WTC11 (cell line): ENCODE data around the gene CLCA2. TPM values are rescaled to one million over a fixed set of nuclear protein-coding genes. Genes with fewer than 3 reads are reported as not detected.
A peak's percentile ranks its signal among the peaks of the same experiment; 100 is the strongest.

Experiments used
- MXD4 ChIP-seq: fragments of 250-450 bp; sonication (Bioruptor Pico); IDR thresholded peaks from 2 replicates; pipeline ENCODE4 v1.8.0; 2021; ENCODE audit warnings: mild to moderate bottlenecking, moderate library complexity, borderline replicate concordance
- NFATC4 ChIP-seq: fragments of 250-450 bp; sonication (Bioruptor Pico); IDR thresholded peaks from 2 replicates; pipeline ENCODE4 v1.9.0; 2021; ENCODE audit warnings: mild to moderate bottlenecking
- NR2C2 ChIP-seq: sonication (generic); formaldehyde crosslinking; IDR thresholded peaks from 2 replicates; pipeline ENCODE4 v1.8.0; 2022; ENCODE audit warnings: mild to moderate bottlenecking, missing genetic modification reagents
- OVOL2 ChIP-seq: fragments of 250-450 bp; sonication (Bioruptor Pico); IDR thresholded peaks from 2 replicates; pipeline ENCODE4 v1.9.0; 2021; ENCODE audit warnings: mild to moderate bottlenecking, borderline replicate concordance
- PRRX2 ChIP-seq: fragments of 250-450 bp; sonication (Bioruptor Pico); IDR thresholded peaks from 2 replicates; pipeline ENCODE4 v1.8.0; 2021; ENCODE audit warnings: mild to moderate bottlenecking
- ZBTB21 ChIP-seq: sonication (generic); formaldehyde crosslinking; IDR thresholded peaks from 2 replicates; pipeline ENCODE4 v1.8.1; 2023; ENCODE audit warnings: mild to moderate bottlenecking, missing genetic modification reagents, borderline replicate concordance
- ZNF317 ChIP-seq: sonication (generic); formaldehyde crosslinking; IDR thresholded peaks from 2 replicates; pipeline ENCODE4 v1.8.1; 2023; ENCODE audit warnings: low read depth, mild to moderate bottlenecking, moderate library complexity, missing genetic modification reagents, borderline replicate concordance
- ZNF396 ChIP-seq: fragments of 250-450 bp; sonication (Bioruptor Pico); IDR thresholded peaks from 2 replicates; pipeline ENCODE4 v1.8.0; 2021; ENCODE audit warnings: mild to moderate bottlenecking, moderate library complexity, borderline replicate concordance
- ZNF423 ChIP-seq: fragments of 250-450 bp; sonication (Bioruptor Pico); IDR thresholded peaks from 2 replicates; pipeline ENCODE4 v2.1.2; 2022; ENCODE audit warnings: mild to moderate bottlenecking, moderate library complexity
- total RNA-seq: library from RNA; stranded (reverse); gene quantifications from 3 replicates; pipeline ENCODE4 v1.2.3, GENCODE V29; 2021
- TF ChIP-seq, protein P1 (sequence below): sonication (generic); formaldehyde crosslinking; IDR thresholded peaks from 2 replicates; pipeline ENCODE4 v1.8.0; 2022; ENCODE audit warnings: mild to moderate bottlenecking, missing genetic modification reagents
- TF ChIP-seq, protein P2 (sequence below): sonication (generic); formaldehyde crosslinking; conservative IDR thresholded peaks from 2 replicates; pipeline ENCODE4 v1.8.1; 2022; ENCODE audit warnings: mild to moderate bottlenecking, missing genetic modification reagents
- TF ChIP-seq, protein P3 (sequence below): fragments of 250-450 bp; sonication (Bioruptor Pico); IDR thresholded peaks from 2 replicates; pipeline ENCODE4 v1.9.0; 2021; ENCODE audit warnings: moderate library complexity, mild to moderate bottlenecking, inconsistent platforms, borderline replicate concordance
- TF ChIP-seq, protein P4 (sequence below): sonication (generic); formaldehyde crosslinking; IDR thresholded peaks from 2 replicates; pipeline ENCODE4 v1.8.1; 2022; ENCODE audit warnings: mild to moderate bottlenecking, missing genetic modification reagents, moderate library complexity, borderline replicate concordance
- TF ChIP-seq, protein P5 (sequence below): sonication (generic); formaldehyde crosslinking; conservative IDR thresholded peaks from 2 replicates; pipeline ENCODE4 v1.8.1; 2023; ENCODE audit warnings: mild to moderate bottlenecking, low read depth, missing genetic modification reagents, moderate library complexity
- TF ChIP-seq, protein P6 (sequence below): sonication (generic); formaldehyde crosslinking; IDR thresholded peaks from 2 replicates; pipeline ENCODE4 v1.8.0; 2023; ENCODE audit warnings: mild to moderate bottlenecking, missing genetic modification reagents
- TF ChIP-seq, protein P7 (sequence below): sonication (generic); formaldehyde crosslinking; IDR thresholded peaks from 2 replicates; pipeline ENCODE4 v1.8.0; 2022; ENCODE audit warnings: mild to moderate bottlenecking, missing genetic modification reagents
- TF ChIP-seq, protein P8 (sequence below): sonication (generic); formaldehyde crosslinking; IDR thresholded peaks from 2 replicates; pipeline ENCODE4 v1.8.1; 2023; ENCODE audit warnings: mild to moderate bottlenecking, missing genetic modification reagents
- TF ChIP-seq, protein P9 (sequence below): fragments of 250-450 bp; sonication (Bioruptor Pico); IDR thresholded peaks from 2 replicates; pipeline ENCODE4 v1.9.0; 2021; ENCODE audit warnings: mild to moderate bottlenecking
- TF ChIP-seq, protein P10 (sequence below): fragments of 200-600 bp; IDR thresholded peaks from 2 replicates; pipeline ENCODE4 v1.8.0; 2022; ENCODE audit warnings: antibody characterized with exemption
- TF ChIP-seq, protein P11 (sequence below): sonication (generic); formaldehyde crosslinking; IDR thresholded peaks from 2 replicates; pipeline ENCODE4 v1.8.1; 2023; ENCODE audit warnings: mild to moderate bottlenecking, missing genetic modification reagents

The CLCA2 gene
- total RNA-seq, 1 experiment from 2014 or later, result 0.07 TPM

DNA sequence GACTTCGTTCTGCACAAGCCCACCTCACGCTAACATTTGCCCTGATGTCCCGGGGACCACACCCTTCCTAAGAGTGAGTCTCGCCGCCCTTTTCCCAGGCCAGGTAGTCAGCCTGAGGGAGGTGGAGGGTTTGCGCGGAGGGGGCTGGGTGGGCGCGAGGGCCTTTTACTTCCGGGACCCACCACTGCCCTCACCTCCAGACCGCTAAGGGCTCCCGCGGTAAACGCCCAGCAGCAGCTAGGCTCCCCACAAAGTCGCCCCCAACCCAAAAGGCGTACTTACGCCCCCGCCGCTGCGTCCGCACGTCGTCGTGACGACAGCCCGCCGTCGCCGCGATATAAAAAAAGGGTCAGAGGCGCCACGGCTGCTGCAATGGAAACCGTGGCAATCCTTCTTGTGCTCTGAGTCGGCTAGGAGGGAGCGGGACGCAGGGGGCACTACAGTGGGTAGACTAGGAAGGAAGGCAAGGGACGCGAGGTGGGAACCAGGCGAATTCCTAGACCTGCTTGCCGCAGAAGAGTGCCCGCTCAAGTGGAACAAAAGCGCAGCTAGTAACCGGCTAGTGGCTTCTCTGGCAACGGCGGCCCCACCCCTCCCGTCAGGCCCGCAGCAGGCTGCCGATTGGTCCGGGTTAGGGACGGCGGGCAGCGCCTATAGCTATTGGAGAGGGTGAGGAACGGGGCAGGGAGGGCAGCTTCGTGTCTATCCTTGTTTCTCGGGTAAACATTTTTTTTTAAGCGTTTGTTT is 28.0 kb upstream of the CLCA2 start, which contains the start of gene ODF2L (continued):
- TF ChIP-seq, protein P1, sequence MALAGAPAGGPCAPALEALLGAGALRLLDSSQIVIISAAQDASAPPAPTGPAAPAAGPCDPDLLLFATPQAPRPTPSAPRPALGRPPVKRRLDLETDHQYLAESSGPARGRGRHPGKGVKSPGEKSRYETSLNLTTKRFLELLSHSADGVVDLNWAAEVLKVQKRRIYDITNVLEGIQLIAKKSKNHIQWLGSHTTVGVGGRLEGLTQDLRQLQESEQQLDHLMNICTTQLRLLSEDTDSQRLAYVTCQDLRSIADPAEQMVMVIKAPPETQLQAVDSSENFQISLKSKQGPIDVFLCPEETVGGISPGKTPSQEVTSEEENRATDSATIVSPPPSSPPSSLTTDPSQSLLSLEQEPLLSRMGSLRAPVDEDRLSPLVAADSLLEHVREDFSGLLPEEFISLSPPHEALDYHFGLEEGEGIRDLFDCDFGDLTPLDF, result no peak
- TF ChIP-seq, protein P2, sequence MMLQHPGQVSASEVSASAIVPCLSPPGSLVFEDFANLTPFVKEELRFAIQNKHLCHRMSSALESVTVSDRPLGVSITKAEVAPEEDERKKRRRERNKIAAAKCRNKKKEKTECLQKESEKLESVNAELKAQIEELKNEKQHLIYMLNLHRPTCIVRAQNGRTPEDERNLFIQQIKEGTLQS (CRISPR knock-in tag), result no peak
- TF ChIP-seq OVOL2 (CRISPR knock-in tag) (no peak), NR2C2 (no peak), PRRX2 (no peak), ZNF396 (CRISPR knock-in tag) (no peak), ZBTB21 (peak; percentile 78; the same call in 1 of the 2 replicates), ZNF423 (CRISPR knock-in tag) (no peak), NFATC4 (CRISPR knock-in tag) (no peak), ZNF317 (CRISPR knock-in tag) (no peak), MXD4 (no peak)
- TF ChIP-seq, protein P3, sequence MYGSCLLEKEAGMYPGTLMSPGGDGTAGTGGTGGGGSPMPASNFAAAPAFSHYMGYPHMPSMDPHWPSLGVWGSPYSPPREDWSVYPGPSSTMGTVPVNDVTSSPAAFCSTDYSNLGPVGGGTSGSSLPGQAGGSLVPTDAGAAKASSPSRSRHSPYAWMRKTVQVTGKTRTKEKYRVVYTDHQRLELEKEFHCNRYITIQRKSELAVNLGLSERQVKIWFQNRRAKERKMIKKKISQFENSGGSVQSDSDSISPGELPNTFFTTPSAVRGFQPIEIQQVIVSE (CRISPR knock-in tag), result no peak
- TF ChIP-seq, protein P4, sequence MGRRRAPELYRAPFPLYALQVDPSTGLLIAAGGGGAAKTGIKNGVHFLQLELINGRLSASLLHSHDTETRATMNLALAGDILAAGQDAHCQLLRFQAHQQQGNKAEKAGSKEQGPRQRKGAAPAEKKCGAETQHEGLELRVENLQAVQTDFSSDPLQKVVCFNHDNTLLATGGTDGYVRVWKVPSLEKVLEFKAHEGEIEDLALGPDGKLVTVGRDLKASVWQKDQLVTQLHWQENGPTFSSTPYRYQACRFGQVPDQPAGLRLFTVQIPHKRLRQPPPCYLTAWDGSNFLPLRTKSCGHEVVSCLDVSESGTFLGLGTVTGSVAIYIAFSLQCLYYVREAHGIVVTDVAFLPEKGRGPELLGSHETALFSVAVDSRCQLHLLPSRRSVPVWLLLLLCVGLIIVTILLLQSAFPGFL (CRISPR knock-in tag), result no peak
- TF ChIP-seq, protein P5, sequence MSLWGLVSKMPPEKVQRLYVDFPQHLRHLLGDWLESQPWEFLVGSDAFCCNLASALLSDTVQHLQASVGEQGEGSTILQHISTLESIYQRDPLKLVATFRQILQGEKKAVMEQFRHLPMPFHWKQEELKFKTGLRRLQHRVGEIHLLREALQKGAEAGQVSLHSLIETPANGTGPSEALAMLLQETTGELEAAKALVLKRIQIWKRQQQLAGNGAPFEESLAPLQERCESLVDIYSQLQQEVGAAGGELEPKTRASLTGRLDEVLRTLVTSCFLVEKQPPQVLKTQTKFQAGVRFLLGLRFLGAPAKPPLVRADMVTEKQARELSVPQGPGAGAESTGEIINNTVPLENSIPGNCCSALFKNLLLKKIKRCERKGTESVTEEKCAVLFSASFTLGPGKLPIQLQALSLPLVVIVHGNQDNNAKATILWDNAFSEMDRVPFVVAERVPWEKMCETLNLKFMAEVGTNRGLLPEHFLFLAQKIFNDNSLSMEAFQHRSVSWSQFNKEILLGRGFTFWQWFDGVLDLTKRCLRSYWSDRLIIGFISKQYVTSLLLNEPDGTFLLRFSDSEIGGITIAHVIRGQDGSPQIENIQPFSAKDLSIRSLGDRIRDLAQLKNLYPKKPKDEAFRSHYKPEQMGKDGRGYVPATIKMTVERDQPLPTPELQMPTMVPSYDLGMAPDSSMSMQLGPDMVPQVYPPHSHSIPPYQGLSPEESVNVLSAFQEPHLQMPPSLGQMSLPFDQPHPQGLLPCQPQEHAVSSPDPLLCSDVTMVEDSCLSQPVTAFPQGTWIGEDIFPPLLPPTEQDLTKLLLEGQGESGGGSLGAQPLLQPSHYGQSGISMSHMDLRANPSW (CRISPR knock-in tag), result no peak
- TF ChIP-seq, protein P6, sequence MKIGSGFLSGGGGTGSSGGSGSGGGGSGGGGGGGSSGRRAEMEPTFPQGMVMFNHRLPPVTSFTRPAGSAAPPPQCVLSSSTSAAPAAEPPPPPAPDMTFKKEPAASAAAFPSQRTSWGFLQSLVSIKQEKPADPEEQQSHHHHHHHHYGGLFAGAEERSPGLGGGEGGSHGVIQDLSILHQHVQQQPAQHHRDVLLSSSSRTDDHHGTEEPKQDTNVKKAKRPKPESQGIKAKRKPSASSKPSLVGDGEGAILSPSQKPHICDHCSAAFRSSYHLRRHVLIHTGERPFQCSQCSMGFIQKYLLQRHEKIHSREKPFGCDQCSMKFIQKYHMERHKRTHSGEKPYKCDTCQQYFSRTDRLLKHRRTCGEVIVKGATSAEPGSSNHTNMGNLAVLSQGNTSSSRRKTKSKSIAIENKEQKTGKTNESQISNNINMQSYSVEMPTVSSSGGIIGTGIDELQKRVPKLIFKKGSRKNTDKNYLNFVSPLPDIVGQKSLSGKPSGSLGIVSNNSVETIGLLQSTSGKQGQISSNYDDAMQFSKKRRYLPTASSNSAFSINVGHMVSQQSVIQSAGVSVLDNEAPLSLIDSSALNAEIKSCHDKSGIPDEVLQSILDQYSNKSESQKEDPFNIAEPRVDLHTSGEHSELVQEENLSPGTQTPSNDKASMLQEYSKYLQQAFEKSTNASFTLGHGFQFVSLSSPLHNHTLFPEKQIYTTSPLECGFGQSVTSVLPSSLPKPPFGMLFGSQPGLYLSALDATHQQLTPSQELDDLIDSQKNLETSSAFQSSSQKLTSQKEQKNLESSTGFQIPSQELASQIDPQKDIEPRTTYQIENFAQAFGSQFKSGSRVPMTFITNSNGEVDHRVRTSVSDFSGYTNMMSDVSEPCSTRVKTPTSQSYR (CRISPR knock-in tag), result no peak
- TF ChIP-seq, protein P7, sequence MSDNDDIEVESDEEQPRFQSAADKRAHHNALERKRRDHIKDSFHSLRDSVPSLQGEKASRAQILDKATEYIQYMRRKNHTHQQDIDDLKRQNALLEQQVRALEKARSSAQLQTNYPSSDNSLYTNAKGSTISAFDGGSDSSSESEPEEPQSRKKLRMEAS, result peak; percentile 75
- TF ChIP-seq, protein P8, sequence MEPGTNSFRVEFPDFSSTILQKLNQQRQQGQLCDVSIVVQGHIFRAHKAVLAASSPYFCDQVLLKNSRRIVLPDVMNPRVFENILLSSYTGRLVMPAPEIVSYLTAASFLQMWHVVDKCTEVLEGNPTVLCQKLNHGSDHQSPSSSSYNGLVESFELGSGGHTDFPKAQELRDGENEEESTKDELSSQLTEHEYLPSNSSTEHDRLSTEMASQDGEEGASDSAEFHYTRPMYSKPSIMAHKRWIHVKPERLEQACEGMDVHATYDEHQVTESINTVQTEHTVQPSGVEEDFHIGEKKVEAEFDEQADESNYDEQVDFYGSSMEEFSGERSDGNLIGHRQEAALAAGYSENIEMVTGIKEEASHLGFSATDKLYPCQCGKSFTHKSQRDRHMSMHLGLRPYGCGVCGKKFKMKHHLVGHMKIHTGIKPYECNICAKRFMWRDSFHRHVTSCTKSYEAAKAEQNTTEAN (CRISPR knock-in tag), result no peak
- TF ChIP-seq, protein P9, sequence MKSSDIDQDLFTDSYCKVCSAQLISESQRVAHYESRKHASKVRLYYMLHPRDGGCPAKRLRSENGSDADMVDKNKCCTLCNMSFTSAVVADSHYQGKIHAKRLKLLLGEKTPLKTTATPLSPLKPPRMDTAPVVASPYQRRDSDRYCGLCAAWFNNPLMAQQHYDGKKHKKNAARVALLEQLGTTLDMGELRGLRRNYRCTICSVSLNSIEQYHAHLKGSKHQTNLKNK (CRISPR knock-in tag), result no peak
- TF ChIP-seq, protein P10, sequence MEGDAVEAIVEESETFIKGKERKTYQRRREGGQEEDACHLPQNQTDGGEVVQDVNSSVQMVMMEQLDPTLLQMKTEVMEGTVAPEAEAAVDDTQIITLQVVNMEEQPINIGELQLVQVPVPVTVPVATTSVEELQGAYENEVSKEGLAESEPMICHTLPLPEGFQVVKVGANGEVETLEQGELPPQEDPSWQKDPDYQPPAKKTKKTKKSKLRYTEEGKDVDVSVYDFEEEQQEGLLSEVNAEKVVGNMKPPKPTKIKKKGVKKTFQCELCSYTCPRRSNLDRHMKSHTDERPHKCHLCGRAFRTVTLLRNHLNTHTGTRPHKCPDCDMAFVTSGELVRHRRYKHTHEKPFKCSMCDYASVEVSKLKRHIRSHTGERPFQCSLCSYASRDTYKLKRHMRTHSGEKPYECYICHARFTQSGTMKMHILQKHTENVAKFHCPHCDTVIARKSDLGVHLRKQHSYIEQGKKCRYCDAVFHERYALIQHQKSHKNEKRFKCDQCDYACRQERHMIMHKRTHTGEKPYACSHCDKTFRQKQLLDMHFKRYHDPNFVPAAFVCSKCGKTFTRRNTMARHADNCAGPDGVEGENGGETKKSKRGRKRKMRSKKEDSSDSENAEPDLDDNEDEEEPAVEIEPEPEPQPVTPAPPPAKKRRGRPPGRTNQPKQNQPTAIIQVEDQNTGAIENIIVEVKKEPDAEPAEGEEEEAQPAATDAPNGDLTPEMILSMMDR, result no peak
- TF ChIP-seq, protein P11, sequence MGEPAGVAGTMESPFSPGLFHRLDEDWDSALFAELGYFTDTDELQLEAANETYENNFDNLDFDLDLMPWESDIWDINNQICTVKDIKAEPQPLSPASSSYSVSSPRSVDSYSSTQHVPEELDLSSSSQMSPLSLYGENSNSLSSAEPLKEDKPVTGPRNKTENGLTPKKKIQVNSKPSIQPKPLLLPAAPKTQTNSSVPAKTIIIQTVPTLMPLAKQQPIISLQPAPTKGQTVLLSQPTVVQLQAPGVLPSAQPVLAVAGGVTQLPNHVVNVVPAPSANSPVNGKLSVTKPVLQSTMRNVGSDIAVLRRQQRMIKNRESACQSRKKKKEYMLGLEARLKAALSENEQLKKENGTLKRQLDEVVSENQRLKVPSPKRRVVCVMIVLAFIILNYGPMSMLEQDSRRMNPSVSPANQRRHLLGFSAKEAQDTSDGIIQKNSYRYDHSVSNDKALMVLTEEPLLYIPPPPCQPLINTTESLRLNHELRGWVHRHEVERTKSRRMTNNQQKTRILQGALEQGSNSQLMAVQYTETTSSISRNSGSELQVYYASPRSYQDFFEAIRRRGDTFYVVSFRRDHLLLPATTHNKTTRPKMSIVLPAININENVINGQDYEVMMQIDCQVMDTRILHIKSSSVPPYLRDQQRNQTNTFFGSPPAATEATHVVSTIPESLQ (CRISPR knock-in tag), result no peak
